SU-DHL-6 (cell line): ENCODE results near the gene PHGDH.

Experiments
- H2AFZ ChIP-seq: fragments of 200-600 bp; sonication (generic); 2 replicates; pipeline ENCODE4 v1.6.1; 2014; ENCODE audit warnings: low read depth, mild to moderate bottlenecking, moderate library complexity, mixed read lengths, antibody characterized with exemption, low read length; ENCODE audit not compliant: severe bottlenecking
- H3F3A ChIP-seq: fragments of 200-600 bp; shearing (Covaris generic); 2 replicates; pipeline ENCODE4 v1.6.0; 2016; ENCODE audit warnings: antibody characterized with exemption, mild to moderate bottlenecking; ENCODE audit not compliant: insufficient read depth
- H3K27ac ChIP-seq: fragments of 200-600 bp; sonication (generic); 2 replicates; pipeline ENCODE4 v1.5.1; 2016; ENCODE audit warnings: low read depth, mild to moderate bottlenecking, low read length, moderate library complexity, mixed read lengths
- H3K27me3 ChIP-seq: fragments of 200-600 bp; sonication (generic), shearing (Covaris generic); 2 replicates; pipeline ENCODE4 v1.6.0; 2014; ENCODE audit warnings: mild to moderate bottlenecking, low read length
- H3K36me3 ChIP-seq: fragments of 200-600 bp; sonication (generic); 2 replicates; pipeline ENCODE4 v1.6.1; 2014; ENCODE audit warnings: mild to moderate bottlenecking, low read length, mixed read lengths
- H3K4me2 ChIP-seq: fragments of 300-600, 200-600 bp; shearing (Covaris generic), sonication (generic); 2 replicates; pipeline ENCODE4 v1.6.0; 2014; ENCODE audit warnings: low read length, low read depth, mild to moderate bottlenecking; ENCODE audit not compliant: poor library complexity, severe bottlenecking
- H3K4me3 ChIP-seq: fragments of 200-600 bp; sonication (generic); 2 replicates; pipeline ENCODE4 v1.5.1; 2014; ENCODE audit warnings: antibody characterized with exemption, low read length, mild to moderate bottlenecking, mixed read lengths; ENCODE audit not compliant: insufficient read depth, poor library complexity, severe bottlenecking
- H3K79me2 ChIP-seq: fragments of 200-600 bp; sonication (generic); 2 replicates; pipeline ENCODE4 v1.6.1; 2014; ENCODE audit warnings: mild to moderate bottlenecking, low read length, moderate library complexity; ENCODE audit not compliant: insufficient read depth
- H3K9ac ChIP-seq: fragments of 200-600 bp; sonication (generic); 2 replicates; pipeline ENCODE4 v1.7.0; 2014; ENCODE audit warnings: mild to moderate bottlenecking, low read length
- H3K9me2 ChIP-seq: fragments of 200-600 bp; sonication (generic); replicated peaks from 2 replicates; pipeline ENCODE4 v1.6.1; 2014; ENCODE audit warnings: low read length; ENCODE audit not compliant: insufficient read depth
- H3K9me3 ChIP-seq: fragments of 200-600 bp; sonication (generic); 2 replicates; pipeline ENCODE4 v1.6.1; 2014; ENCODE audit warnings: low read length, mixed read lengths; ENCODE audit not compliant: insufficient read depth
- H4K20me1 ChIP-seq: fragments of 200-600 bp; sonication (generic); 2 replicates; pipeline ENCODE4 v1.6.1; 2014; ENCODE audit warnings: low read depth, mild to moderate bottlenecking, antibody characterized with exemption, low read length, moderate library complexity, mixed read lengths
- CTCF ChIP-seq: fragments of 200-600 bp; sonication (generic); IDR thresholded peaks from one replicate; pipeline ENCODE4 v1.5.1; 2017; ENCODE audit warnings: antibody characterized with exemption, mild to moderate bottlenecking, low read length, moderate library complexity; ENCODE audit not compliant: insufficient read depth, poor library complexity, severe bottlenecking
- EZH2phosphoT487 ChIP-seq: fragments of 200-600 bp; sonication (generic), shearing (Covaris generic); conservative IDR thresholded peaks from 2 replicates; pipeline ENCODE4 v1.6.1; 2018; ENCODE audit warnings: mild to moderate bottlenecking, antibody characterized with exemption, low read length, moderate library complexity, mixed read lengths

Gene PHGDH

DNA sequence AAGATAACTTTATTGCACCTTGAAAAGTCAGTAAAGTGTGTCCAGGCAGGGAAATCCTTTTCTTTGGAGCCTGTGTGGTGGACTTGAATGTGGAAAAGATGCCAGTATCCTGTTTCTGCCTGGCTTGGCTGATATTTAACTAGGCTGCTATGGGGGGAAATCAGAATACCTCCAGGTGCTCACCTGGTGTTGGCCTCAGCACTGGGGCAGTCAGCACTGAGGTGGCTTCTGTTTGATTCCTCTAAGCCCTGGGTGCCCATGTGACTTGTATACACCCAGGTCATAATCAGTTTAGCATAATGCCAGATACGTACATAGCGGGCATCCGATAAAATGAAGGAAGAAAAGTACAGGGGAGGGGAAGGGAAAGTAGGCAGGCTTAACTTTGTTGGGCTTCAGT lies 7.2 kb downstream of the PHGDH start:
- Histone ChIP-seq H3K9me2 (no peaks in the 10 kb centered on the region), H3K4me2 (no peak overlapping the region), H4K20me1 (peaks cover 24% of the 10 kb centered on the region; the same call in 1 of the 2 replicates), H3K27me3 (no peaks in the 10 kb centered on the region), H3K36me3 (no peaks in the 10 kb centered on the region), H2AFZ (no peak overlapping the region), H3K4me3 (no peak overlapping the region), H3K79me2 (peaks cover 74% of the 10 kb centered on the region), H3K9me3 (no peaks in the 10 kb centered on the region), H3K9ac (no peak overlapping the region), H3F3A (no peaks in the 10 kb centered on the region), H3K27ac (no peak overlapping the region)
- TF ChIP-seq CTCF, result no peak
- TF ChIP-seq EZH2phosphoT487, result no peak

DNA sequence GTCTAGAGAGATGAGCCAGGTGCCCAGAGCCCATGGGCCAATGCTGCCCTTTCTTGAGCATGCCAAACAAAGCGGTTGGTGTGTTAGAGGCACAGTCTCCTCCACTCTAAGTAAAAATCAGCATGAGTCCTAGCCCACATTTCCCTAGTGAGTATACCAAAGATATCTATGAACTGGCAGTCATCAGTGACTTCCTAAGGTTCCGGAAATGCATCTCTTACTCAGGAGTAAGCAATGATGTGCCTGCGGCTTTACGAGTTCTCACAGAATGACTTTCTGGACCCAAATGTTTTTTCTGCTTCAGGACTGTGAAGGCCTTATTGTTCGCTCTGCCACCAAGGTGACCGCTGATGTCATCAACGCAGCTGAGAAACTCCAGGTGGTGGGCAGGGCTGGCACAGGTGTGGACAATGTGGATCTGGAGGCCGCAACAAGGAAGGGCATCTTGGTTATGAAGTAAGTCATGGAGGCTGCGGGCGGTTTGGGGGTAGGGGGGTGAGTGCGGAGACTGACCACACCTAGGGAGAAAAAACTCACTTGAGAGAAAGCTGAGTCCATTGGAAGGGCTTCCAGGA lies 9.2 kb downstream of the PHGDH start:
- Histone ChIP-seq H3K4me2 (no peak overlapping the region), H3K36me3 (no peaks in the 10 kb centered on the region), H3K27ac (no peak overlapping the region), H3K27me3 (no peaks in the 10 kb centered on the region), H3F3A (no peaks in the 10 kb centered on the region), H4K20me1 (peaks cover 18% of the 10 kb centered on the region; the same call in 1 of the 2 replicates), H3K79me2 (peaks cover 54% of the 10 kb centered on the region), H3K9ac (no peak overlapping the region), H2AFZ (no peak overlapping the region), H3K9me2 (no peaks in the 10 kb centered on the region), H3K4me3 (no peak overlapping the region), H3K9me3 (no peaks in the 10 kb centered on the region)
- TF ChIP-seq EZH2phosphoT487 (no peak), CTCF (no peak)

DNA sequence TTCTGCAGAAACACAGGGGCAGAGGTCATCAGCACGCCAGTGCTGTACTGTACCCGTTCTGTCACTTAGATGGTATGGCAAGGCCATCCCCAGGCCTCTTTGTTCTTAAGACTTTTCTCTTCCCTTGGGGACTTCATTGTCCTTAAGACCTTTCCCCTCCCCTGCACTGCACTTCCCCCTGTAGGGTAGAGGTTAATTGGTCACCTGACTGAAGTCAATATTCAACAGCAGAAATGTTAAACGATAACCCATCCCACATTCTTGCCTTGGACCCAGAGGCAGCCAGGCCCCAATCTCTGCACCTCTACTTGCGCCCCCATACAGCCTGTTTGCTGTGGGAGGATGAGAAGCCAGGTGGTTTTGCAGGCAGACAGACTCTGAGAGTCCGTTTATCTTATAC lies 10.2 kb downstream of the PHGDH start:
- Histone ChIP-seq H3K36me3 (peaks cover 1% of the 10 kb centered on the region; the same call in 1 of the 2 replicates), H3K27me3 (no peaks in the 10 kb centered on the region), H3K79me2 (peaks cover 45% of the 10 kb centered on the region), H3K9me3 (no peaks in the 10 kb centered on the region), H3K9me2 (no peaks in the 10 kb centered on the region), H3K27ac (no peak overlapping the region), H4K20me1 (peaks cover 18% of the 10 kb centered on the region; the same call in 1 of the 2 replicates), H2AFZ (no peak overlapping the region), H3K9ac (no peak overlapping the region), H3K4me2 (no peak overlapping the region), H3K4me3 (no peak overlapping the region), H3F3A (no peaks in the 10 kb centered on the region)
- no peak for TF ChIP-seq CTCF
- no peak for TF ChIP-seq EZH2phosphoT487
